UCSD-AML1 (cell line): ENCODE results near the gene GPATCH11.

Source experiments
- DNase-seq: peaks from one replicate; lab custom pipeline; 2025; ENCODE audit not compliant: unreplicated experiment; lab: John Stamatoyannopoulos, UW

GPATCH11 gene

GRCh38 chr2:37083873-37084794 lies at the start of gene GPATCH11, which contains the start of gene HEATR5B:
GPATCH11 (plus strand) TSS chr2:37084518; CDS start chr2:37088382, 3,864 bp downstream.
HEATR5B (minus strand) TSS chr2:37084372; CDS start chr2:37083414, 958 bp downstream.
- peak; percentile 97 for DNase-seq

GRCh38 chr2:37037771-37038170 lies 46.5 kb upstream of the GPATCH11 start:
- no peak for DNase-seq

GRCh38 chr2:37039580-37039979 lies 44.7 kb upstream of the GPATCH11 start:
- DNase-seq, result no peak

- no peak for DNase-seq
Observed at GRCh38 chr2:37052600-37053332, 31.6 kb upstream of the GPATCH11 start.

- no peak for DNase-seq
Observed at GRCh38 chr2:37059841-37060240, 24.5 kb upstream of the GPATCH11 start.

GRCh38 chr2:37060446-37060845 lies 23.9 kb upstream of the GPATCH11 start:
- no peak for DNase-seq

GRCh38 chr2:37061013-37061711 lies 23.2 kb upstream of the GPATCH11 start:
- DNase-seq, result no peak

- DNase-seq, result no peak
Observed at GRCh38 chr2:37061776-37062175, 22.5 kb upstream of the GPATCH11 start.

- DNase-seq, result no peak
Observed at GRCh38 chr2:37068686-37069085, 15.6 kb upstream of the GPATCH11 start.

- no peak for DNase-seq
Observed at GRCh38 chr2:37070931-37071330, 13.4 kb upstream of the GPATCH11 start.

- no peak for DNase-seq
Observed at GRCh38 chr2:37080266-37080665, 4.1 kb upstream of the GPATCH11 start.

- DNase-seq, result no peak
Observed at GRCh38 chr2:37080689-37081088, 3.6 kb upstream of the GPATCH11 start.

- no peak for DNase-seq
Observed at GRCh38 chr2:37084797-37085196, 479 bp downstream of the GPATCH11 start.

- no peak for DNase-seq
Observed at GRCh38 chr2:37085731-37086147, 1.4 kb downstream of the GPATCH11 start.

- DNase-seq, result no peak
Observed at GRCh38 chr2:37090019-37090477, 5.7 kb downstream of the GPATCH11 start.

- no peak for DNase-seq
Observed at GRCh38 chr2:37091873-37092272, 7.6 kb downstream of the GPATCH11 start.

- DNase-seq, result no peak
Observed at GRCh38 chr2:37096568-37096967, 12.2 kb downstream of the GPATCH11 start.

- no peak for DNase-seq
Observed at GRCh38 chr2:37098416-37099118, 14.2 kb downstream of the GPATCH11 start.

- no peak for DNase-seq
Observed at GRCh38 chr2:37100054-37100453, 15.7 kb downstream of the GPATCH11 start.

- DNase-seq, result no peak
Observed at GRCh38 chr2:37102588-37102987, 18.3 kb downstream of the GPATCH11 start.

- DNase-seq, result no peak
Observed at GRCh38 chr2:37104178-37104577, 19.9 kb downstream of the GPATCH11 start.
